Measurements from ENCODE around the gene GON4L. TPM values are rescaled to one million over a fixed set of nuclear protein-coding genes. Genes with fewer than 3 reads are reported as not detected.
"Not testable (repeated sequence)": the region's sequence is repeated elsewhere in the genome, so short reads cannot be mapped to it uniquely, and the experiment has no call there.

Gene GON4L
- total RNA-seq, 4 donors from 2014 or later, result 32.3 to 64.9 (median 43.6) TPM

DNA sequence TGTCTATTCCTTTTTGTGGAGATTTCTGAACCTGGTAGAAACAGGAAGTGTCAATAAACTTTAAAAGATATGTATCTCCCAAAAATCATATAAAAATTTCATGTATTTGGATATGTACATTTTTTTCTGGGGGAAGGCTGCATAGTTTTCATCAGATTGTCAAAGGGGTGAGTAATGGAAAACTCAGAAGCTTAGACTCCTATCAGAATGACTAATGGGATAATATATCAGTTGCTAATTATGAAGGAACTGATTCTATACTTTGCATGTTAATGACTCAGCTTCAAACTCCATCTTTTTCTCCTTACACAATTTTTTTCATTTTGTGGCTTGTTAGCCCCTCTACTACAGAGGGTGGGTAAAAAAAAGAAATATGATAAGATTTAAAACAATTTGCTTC lies 55.9 kb downstream of the GON4L start:
- Histone ChIP-seq H3K4me1 (no peaks in the 10 kb centered on the region), H3K9me3 (no peaks in the 10 kb centered on the region), H3K4me3 (replicated peaks in 1 of 3) (no peak overlapping the region), H3K27me3 (no peaks in the 10 kb centered on the region), H3K36me3 (peaks cover 5 to 26% of the 10 kb centered on the region in 2 donors), H3K27ac (no peak overlapping the region)
- TF ChIP-seq POLR2A (IDR thresholded peaks at IDR 0.05), result no peak
- TF ChIP-seq, protein P1, sequence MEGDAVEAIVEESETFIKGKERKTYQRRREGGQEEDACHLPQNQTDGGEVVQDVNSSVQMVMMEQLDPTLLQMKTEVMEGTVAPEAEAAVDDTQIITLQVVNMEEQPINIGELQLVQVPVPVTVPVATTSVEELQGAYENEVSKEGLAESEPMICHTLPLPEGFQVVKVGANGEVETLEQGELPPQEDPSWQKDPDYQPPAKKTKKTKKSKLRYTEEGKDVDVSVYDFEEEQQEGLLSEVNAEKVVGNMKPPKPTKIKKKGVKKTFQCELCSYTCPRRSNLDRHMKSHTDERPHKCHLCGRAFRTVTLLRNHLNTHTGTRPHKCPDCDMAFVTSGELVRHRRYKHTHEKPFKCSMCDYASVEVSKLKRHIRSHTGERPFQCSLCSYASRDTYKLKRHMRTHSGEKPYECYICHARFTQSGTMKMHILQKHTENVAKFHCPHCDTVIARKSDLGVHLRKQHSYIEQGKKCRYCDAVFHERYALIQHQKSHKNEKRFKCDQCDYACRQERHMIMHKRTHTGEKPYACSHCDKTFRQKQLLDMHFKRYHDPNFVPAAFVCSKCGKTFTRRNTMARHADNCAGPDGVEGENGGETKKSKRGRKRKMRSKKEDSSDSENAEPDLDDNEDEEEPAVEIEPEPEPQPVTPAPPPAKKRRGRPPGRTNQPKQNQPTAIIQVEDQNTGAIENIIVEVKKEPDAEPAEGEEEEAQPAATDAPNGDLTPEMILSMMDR (IDR thresholded peaks at IDR 0.05), result no peak
- intact Hi-C loops (cut with DNase I), result no loop called here
- DNase-seq, result no peak

DNA sequence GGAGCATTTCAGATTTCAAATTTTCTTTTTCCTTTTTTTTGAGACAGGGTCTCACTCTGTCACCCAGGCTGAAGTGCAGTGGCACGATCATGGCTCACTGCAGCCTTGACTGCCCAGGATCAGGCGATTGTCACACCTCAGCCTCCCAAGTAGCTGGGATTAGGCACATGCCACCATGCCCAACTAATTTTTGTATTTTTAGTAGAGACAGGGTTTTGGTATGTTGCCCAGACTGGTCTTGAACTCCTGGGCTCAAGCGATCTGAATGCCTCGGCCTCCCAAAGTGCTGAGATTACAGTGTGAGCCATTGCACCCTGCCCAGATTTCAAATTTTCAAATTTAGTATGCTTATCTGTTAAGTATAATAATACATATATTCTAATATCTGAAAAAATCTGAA lies 61.4 kb downstream of the GON4L start:
- H3K27ac ChIP-seq, result not testable (repeated sequence)
- peaks cover 16 to 29% of the 10 kb centered on the region in 2 donors for H3K36me3 ChIP-seq

DNA sequence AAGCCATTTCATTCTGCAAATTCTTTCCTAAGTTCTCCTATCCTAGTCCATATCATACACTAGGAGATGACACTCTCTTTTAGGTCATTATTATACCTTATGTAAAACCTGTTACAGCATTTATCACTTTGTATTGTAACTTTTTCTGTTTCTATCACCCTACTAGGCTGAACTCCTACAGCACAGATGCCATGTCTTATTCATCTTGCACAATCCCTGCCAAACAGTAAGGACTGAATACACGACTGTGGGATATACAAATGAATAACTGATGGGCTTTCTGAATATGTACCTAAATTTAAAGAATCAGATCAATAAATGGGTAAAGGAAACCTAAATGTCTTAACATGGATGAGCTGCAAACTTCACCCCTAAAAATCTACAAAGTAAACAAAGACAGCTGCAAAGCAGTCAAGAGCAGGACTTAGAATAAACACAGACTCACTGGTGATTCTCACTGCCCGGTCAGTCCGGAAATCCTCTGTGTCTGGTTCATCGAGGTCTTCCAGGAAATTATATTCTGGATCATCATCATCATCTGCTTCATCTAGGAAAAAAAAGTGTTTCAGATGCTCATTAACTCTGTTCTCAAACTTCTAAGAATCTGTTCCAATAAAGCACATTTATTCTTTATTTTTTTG lies 62.3 kb downstream of the GON4L start:
- WGBS, 2 donors, result 78 to 86% methylated on average over 4 of the region's 4 CpGs
- H3K27me3 ChIP-seq, result no peaks in the 10 kb centered on the region
- H3K4me3 ChIP-seq (replicated peaks in 1 of 3), result no peak overlapping the region
- intact Hi-C loops (cut with DNase I), result no loop called here
- TF ChIP-seq, protein P1 (IDR thresholded peaks at IDR 0.05), result no peak
- TF ChIP-seq POLR2A (IDR thresholded peaks at IDR 0.05), result no peak
- peaks cover 16 to 23% of the 10 kb centered on the region in 2 donors for H3K36me3 ChIP-seq
- no peak for DNase-seq
- no peaks in the 10 kb centered on the region for H3K4me1 ChIP-seq
- no peak overlapping the region for H3K27ac ChIP-seq
- H3K9me3 ChIP-seq, result no peaks in the 10 kb centered on the region

More for the DNA sequence above, 61.4 kb downstream of the GON4L start:
- intact Hi-C loops (cut with DNase I); H3K27me3 ChIP-seq; H3K4me3 ChIP-seq (replicated peaks in 1 of 3); H3K4me1 ChIP-seq; H3K9me3 ChIP-seq: not testable (repeated sequence)
- 38 to 55% methylated on average over 4 of the region's 4 CpGs for WGBS, 2 donors
- DNase-seq, result peak in 1 of 2 donors; percentile 17

DNA sequence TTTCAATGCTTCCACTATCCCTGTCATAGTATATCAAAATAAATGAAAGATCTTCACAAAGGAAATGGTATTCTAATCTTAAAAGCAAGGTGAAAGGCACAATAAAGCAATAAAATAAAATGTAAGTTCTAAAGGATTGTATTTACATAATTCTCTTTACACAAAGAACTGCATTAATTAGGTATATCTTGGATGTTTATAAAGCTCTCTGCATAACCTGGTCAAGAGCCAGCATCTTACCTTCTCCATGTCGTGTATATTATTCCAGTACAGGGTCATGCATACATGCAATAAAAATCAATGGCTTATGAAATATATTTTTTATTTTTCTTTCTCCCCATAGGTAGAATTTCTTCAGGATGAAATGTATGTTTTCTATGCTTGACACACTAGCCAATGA lies 63.8 kb downstream of the GON4L start:
- TF ChIP-seq, protein P1 (IDR thresholded peaks at IDR 0.05), result no peak
- TF ChIP-seq POLR2A (IDR thresholded peaks at IDR 0.05), result no peak
- no peak overlapping the region for H3K4me3 ChIP-seq (replicated peaks in 1 of 3)
- no peaks in the 10 kb centered on the region for H3K4me1 ChIP-seq
- no peaks in the 10 kb centered on the region for H3K27me3 ChIP-seq
- peaks cover 16 to 20% of the 10 kb centered on the region in 2 donors for H3K36me3 ChIP-seq
- H3K27ac ChIP-seq, result no peak overlapping the region
- DNase-seq, result no peak
- no peaks in the 10 kb centered on the region for H3K9me3 ChIP-seq
- 91 to 100% methylated on average over 1 of the region's 1 CpG for WGBS, 2 donors
- intact Hi-C loops (cut with DNase I), result no loop called here

DNA sequence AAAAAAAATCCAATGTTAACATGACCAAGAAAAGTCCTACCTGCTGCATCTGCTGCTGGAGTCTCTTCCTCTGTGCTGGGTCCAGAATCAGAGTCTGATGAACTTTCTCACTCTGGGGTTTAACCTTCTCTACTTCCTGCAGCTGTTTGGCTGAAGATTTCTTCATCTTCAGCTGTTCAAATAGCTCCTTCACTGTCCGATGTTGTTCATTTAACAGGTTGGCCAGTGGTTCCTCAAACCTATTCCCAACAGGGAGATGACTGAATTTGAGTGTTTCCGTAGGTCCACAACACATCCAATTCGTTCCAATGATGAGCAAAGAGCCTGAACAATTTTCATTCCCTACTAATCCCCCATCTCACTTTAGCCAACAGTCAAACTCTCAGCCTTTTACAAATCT lies 79.4 kb downstream of the GON4L start:
- TF ChIP-seq, protein P1 (IDR thresholded peaks at IDR 0.05), result no peak
- TF ChIP-seq POLR2A (IDR thresholded peaks at IDR 0.05), result no peak
- WGBS, 2 donors, result 93 to 95% methylated on average over 3 of the region's 3 CpGs
- H3K4me3 ChIP-seq (replicated peaks in 1 of 3), result no peak overlapping the region

More for the DNA sequence above, 79.4 kb downstream of the GON4L start:
- Histone ChIP-seq H3K4me1 (no peaks in the 10 kb centered on the region), H3K27ac (no peak overlapping the region), H3K36me3 (peaks cover 24 to 37% of the 10 kb centered on the region in 2 donors), H3K27me3 (no peaks in the 10 kb centered on the region), H3K9me3 (no peaks in the 10 kb centered on the region)
- intact Hi-C loops (cut with DNase I), result no loop called here
- DNase-seq, result no peak

All from thyroid gland (tissue), 4 donors.